Upper lobe of right lung (tissue), 1 donor: ENCODE results near the gene POLD2. TPM values are rescaled to one million over a fixed set of nuclear protein-coding genes. Genes with fewer than 3 reads are reported as not detected.
A peak's percentile ranks its signal among the peaks of the same experiment; 100 is the strongest.
"Not testable (repeated sequence)": the region's sequence is repeated elsewhere in the genome, so short reads cannot be mapped to it uniquely, and the experiment has no call there.

Experiments
- ATAC-seq: fragments of 200-7000 bp; cut with Tn5 transposase; one replicate; pipeline ENCODE4 v1.9.1; 2020; ENCODE audit warnings: mild to moderate bottlenecking, moderate library complexity
- DNase-seq: peaks from one replicate; pipeline ENCODE4 v3.0.0-alpha.2; 2020
- H3K27ac ChIP-seq: fragments of 200-600 bp; one replicate; pipeline ENCODE4 v1.8.0; 2022
- H3K27me3 ChIP-seq: fragments of 200-600 bp; one replicate; pipeline ENCODE4 v1.8.0; 2022; ENCODE audit warnings: mild to moderate bottlenecking
- H3K36me3 ChIP-seq: fragments of 200-600 bp; one replicate; pipeline ENCODE4 v1.8.0; 2022
- H3K4me1 ChIP-seq: fragments of 200-600 bp; one replicate; pipeline ENCODE4 v1.8.0; 2022
- H3K4me3 ChIP-seq: fragments of 200-600 bp; one replicate; pipeline ENCODE4 v1.8.0; 2022; ENCODE audit warnings: mild to moderate bottlenecking
- H3K9me3 ChIP-seq: fragments of 200-600 bp; one replicate; pipeline ENCODE4 v1.8.0; 2022
- intact Hi-C: fragments of 100-400 bp; cut with DNase I; formaldehyde crosslinking; loops from one replicate; pipeline ENCODE4 v1.11.0; 2022
- total RNA-seq: library from RNA; stranded (reverse); fragmentation: NEBNext Ultra II Directional; extraction: Animal tissue kit (Norgen Biotek cat#: 25700); gene quantifications from one replicate; pipeline ENCODE4 v1.2.1, GENCODE V29; 2021
- TF ChIP-seq, protein P1 (sequence below): fragments of 200-600 bp; IDR thresholded peaks from one replicate; pipeline ENCODE4 v1.8.0; 2022; ENCODE audit warnings: antibody characterized with exemption
- donor health status: DM: no; HTN: yes; CAD: no; lungs with severe emphysema.

POLD2 gene
- total RNA-seq, 1 donor from 2014 or later: 60.2 TPM

GRCh38 chr7:44127161-44127560, 3.8 kb upstream of the POLD2 start:
- no peak for ATAC-seq
- no peaks in the 10 kb centered on the region for H3K27me3 ChIP-seq
- no peaks in the 10 kb centered on the region for H3K36me3 ChIP-seq
- DNase-seq: no peak
- H3K4me1 ChIP-seq: peaks cover 7% of the 10 kb centered on the region
- intact Hi-C loops: no loop called here
- no peak overlapping the region for H3K27ac ChIP-seq
- no peak overlapping the region for H3K4me3 ChIP-seq
- TF ChIP-seq, protein P1, sequence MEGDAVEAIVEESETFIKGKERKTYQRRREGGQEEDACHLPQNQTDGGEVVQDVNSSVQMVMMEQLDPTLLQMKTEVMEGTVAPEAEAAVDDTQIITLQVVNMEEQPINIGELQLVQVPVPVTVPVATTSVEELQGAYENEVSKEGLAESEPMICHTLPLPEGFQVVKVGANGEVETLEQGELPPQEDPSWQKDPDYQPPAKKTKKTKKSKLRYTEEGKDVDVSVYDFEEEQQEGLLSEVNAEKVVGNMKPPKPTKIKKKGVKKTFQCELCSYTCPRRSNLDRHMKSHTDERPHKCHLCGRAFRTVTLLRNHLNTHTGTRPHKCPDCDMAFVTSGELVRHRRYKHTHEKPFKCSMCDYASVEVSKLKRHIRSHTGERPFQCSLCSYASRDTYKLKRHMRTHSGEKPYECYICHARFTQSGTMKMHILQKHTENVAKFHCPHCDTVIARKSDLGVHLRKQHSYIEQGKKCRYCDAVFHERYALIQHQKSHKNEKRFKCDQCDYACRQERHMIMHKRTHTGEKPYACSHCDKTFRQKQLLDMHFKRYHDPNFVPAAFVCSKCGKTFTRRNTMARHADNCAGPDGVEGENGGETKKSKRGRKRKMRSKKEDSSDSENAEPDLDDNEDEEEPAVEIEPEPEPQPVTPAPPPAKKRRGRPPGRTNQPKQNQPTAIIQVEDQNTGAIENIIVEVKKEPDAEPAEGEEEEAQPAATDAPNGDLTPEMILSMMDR: no peak
- no peaks in the 10 kb centered on the region for H3K9me3 ChIP-seq

DNA sequence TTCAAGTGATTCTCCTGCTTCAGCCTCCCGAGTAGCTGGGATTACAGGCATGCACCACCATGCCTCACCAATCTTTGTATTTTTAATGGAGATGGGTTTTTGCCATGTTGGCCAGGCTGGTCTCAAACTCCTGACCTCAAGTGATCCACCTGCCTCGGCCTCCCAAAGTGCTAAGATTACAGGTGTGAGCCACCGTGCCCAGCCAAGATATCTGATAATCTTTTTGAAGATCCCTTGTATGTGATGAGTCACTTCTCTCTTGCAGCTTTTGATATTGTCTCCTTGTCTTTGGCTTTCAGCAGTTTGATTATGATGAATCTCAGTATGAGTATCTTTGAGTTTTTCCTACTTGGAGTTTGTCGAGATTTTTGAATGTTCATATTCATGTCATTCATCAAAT, 3.2 kb upstream of the POLD2 start:
- H3K27ac ChIP-seq, DNase-seq, H3K36me3 ChIP-seq, H3K9me3 ChIP-seq, H3K4me1 ChIP-seq, ATAC-seq, H3K27me3 ChIP-seq, intact Hi-C loops, H3K4me3 ChIP-seq: not testable (repeated sequence)

DNA sequence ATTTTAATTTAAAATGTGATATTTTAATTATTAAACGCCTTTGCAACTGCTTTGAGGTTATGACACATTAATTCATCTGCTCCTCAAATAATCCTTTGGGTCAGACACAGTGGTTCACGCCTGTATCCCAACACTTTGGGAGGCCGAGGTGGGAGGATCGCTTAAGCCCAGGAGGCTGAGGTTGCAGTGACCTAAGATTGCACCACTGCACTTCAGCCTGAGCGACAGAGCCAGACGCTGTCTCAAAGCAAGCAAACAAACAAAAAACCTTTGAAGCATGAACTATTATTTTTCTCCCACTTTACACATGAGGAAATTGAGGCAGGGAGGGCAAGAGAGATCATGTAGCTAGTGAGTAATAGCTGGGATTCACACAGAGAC, 1.5 kb upstream of the POLD2 start:
- DNase-seq (no peak), ATAC-seq (no peak)
- TF ChIP-seq, protein P1: no peak
- peaks cover 9% of the 10 kb centered on the region for H3K4me1 ChIP-seq
- no peaks in the 10 kb centered on the region for H3K27me3 ChIP-seq
- intact Hi-C loops: no loop called here
- no peak overlapping the region for H3K27ac ChIP-seq
- H3K36me3 ChIP-seq: peaks cover 6% of the 10 kb centered on the region
- no peak overlapping the region for H3K4me3 ChIP-seq
- H3K9me3 ChIP-seq: no peaks in the 10 kb centered on the region

DNA sequence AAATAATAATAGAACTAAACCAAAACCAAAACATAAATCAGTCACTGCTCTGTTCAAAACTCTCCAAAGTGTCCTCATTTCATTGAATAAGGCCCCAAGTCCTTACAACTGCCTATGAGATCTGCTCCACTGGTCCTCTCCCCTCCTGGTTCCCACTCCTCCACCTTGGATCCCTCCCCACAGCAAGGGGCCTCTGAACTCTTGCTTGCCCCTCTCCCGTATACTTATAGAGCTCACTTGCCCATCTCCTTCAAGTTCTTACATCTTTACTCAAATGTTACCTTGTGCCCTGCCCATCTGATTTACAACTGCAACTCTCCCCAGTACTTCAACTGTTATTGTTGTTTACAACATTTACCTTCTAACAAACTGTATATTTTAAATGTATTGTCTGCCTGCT, 819 bp downstream of the POLD2 start:
- Histone ChIP-seq H3K27me3 (no peaks in the 10 kb centered on the region), H3K27ac (peak overlapping the region; percentile 66), H3K9me3 (no peaks in the 10 kb centered on the region), H3K36me3 (peaks cover 6% of the 10 kb centered on the region), H3K4me1 (peaks cover 9% of the 10 kb centered on the region), H3K4me3 (peak overlapping the region; percentile 70)
- TF ChIP-seq, protein P1: no peak
- no peak for ATAC-seq
- no peak for DNase-seq
- intact Hi-C loops: no loop called here

- peaks cover 6% of the 10 kb centered on the region for H3K36me3 ChIP-seq
- peak; percentile 39 for DNase-seq
- H3K27ac ChIP-seq: no peak overlapping the region
- H3K9me3 ChIP-seq: no peaks in the 10 kb centered on the region
- peaks cover 9% of the 10 kb centered on the region for H3K4me1 ChIP-seq
- intact Hi-C loops: no loop called here
- TF ChIP-seq, protein P1: no peak
- no peak for ATAC-seq
- H3K4me3 ChIP-seq: no peak overlapping the region
- no peaks in the 10 kb centered on the region for H3K27me3 ChIP-seq
These were observed 1.5 kb downstream of the POLD2 start for GRCh38 chr7:44121761-44122420.

DNA sequence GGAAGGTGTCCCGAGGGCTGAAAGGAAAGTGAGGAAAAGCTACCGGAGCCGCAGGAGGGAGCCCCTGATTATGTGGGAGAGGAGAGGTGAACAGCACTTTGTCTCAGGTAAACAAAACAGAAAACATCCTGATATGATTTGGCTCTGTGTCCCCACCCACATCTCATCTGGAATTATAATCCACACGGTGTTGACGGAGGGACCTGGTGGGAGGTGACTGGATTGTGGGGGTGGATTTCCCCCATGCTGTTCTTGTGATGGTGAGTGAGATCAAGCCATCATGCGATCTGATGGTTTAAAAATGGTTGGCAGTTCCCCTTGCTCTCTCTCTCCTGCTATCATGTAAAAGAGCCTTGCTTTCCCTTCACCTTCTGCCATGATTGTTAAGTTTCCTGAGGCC, 3.0 kb downstream of the POLD2 start:
- peaks cover 9% of the 10 kb centered on the region for H3K4me1 ChIP-seq
- H3K27ac ChIP-seq: no peak overlapping the region
- DNase-seq (no peak), ATAC-seq (no peak)
- H3K27me3 ChIP-seq: no peaks in the 10 kb centered on the region
- intact Hi-C loops: no loop called here
- no peaks in the 10 kb centered on the region for H3K9me3 ChIP-seq
- H3K4me3 ChIP-seq: no peak overlapping the region
- H3K36me3 ChIP-seq: peaks cover 6% of the 10 kb centered on the region
- TF ChIP-seq, protein P1: no peak
